Activated T-cell treated with anti-CD3 and anti-CD28 coated beads, Interleukin-2, amount 50 U/mL, for 72 hours (primary cell): ENCODE measurements around the gene MRPL34. TPM values are rescaled to one million over a fixed set of nuclear protein-coding genes. Genes with fewer than 3 reads are reported as not detected.

Experiments used
- ATAC-seq, 2 donors: fragments of 150-1000 bp; cut with Tn5 transposase; replicated peaks in 1 of 2; 2 replicates each; pipeline ENCODE4 v1.10.0; 2021; ENCODE audit warnings: moderate library complexity in 2 of 2, mild to moderate bottlenecking in 1 of 2
- DNase-seq, 2 donors: peaks; one replicate each; pipeline ENCODE4 v3.0.0; 2021 to 2022; ENCODE audit warnings: mixed read lengths in 1 of 2
- H3K27ac Mint-ChIP-seq: one replicate; pipeline ENCODE4 v1.8.0; 2022; ENCODE audit warnings: mild to moderate bottlenecking, moderate library complexity, mixed read lengths
- H3K27me3 Mint-ChIP-seq: one replicate; pipeline ENCODE4 v1.8.0; 2022; ENCODE audit warnings: low read depth, mixed read lengths
- H3K36me3 Mint-ChIP-seq, 2 donors: one replicate each; pipeline ENCODE4 v1.8.0; 2022; ENCODE audit warnings: mixed read lengths in 2 of 2, mild to moderate bottlenecking in 1 of 2; ENCODE audit not compliant: insufficient read depth in 2 of 2
- H3K4me1 Mint-ChIP-seq: one replicate; pipeline ENCODE4 v1.8.0; 2022; ENCODE audit warnings: low read depth, mixed read lengths
- H3K4me3 Mint-ChIP-seq, 2 donors: one replicate each; pipeline ENCODE4 v1.8.0; 2022; ENCODE audit warnings: mild to moderate bottlenecking in 2 of 2, mixed read lengths in 2 of 2, moderate library complexity in 2 of 2
- H3K9me3 Mint-ChIP-seq, 2 donors: one replicate each; pipeline ENCODE4 v1.8.0; 2022; ENCODE audit warnings: mixed read lengths in 2 of 2
- total RNA-seq, 2 donors: library from RNA; stranded (reverse); gene quantifications; one replicate each; pipeline ENCODE4 v1.2.3, GENCODE V29; 2022

The MRPL34 gene
- total RNA-seq, 2 donors from 2014 or later: 75.0 to 75.8 TPM

GRCh38 chr19:17340302-17340870 lies 34.7 kb downstream of the MRPL34 start:
- Mint-ChIP-seq H3K4me1 (peaks cover 10% of the 10 kb centered on the region), H3K4me3 (no peak overlapping the region), H3K27me3 (no peaks in the 10 kb centered on the region), H3K36me3 (peaks cover 0 to 5% of the 10 kb centered on the region in 2 donors), H3K9me3 (no peaks in the 10 kb centered on the region), H3K27ac (no peak overlapping the region)
- no peak for DNase-seq
- no peak for ATAC-seq

- H3K4me3 Mint-ChIP-seq: no peak overlapping the region
Observed at GRCh38 chr19:17340871-17341357, 35.2 kb downstream of the MRPL34 start.

GRCh38 chr19:17341386-17341785 lies 35.7 kb downstream of the MRPL34 start:
- Mint-ChIP-seq H3K36me3 (peaks cover 0 to 5% of the 10 kb centered on the region in 2 donors), H3K4me3 (no peak overlapping the region), H3K4me1 (peaks cover 12% of the 10 kb centered on the region), H3K27me3 (no peaks in the 10 kb centered on the region), H3K9me3 (no peaks in the 10 kb centered on the region), H3K27ac (no peak overlapping the region)
- DNase-seq (no peak), ATAC-seq (no peak)

More at GRCh38 chr19:17340871-17341357, 35.2 kb downstream of the MRPL34 start:
- H3K9me3 Mint-ChIP-seq: no peaks in the 10 kb centered on the region
- H3K27ac Mint-ChIP-seq: no peak overlapping the region
- ATAC-seq (no peak), DNase-seq (no peak)
- peaks cover 0 to 5% of the 10 kb centered on the region in 2 donors for H3K36me3 Mint-ChIP-seq
- H3K27me3 Mint-ChIP-seq: no peaks in the 10 kb centered on the region
- peaks cover 10% of the 10 kb centered on the region for H3K4me1 Mint-ChIP-seq

- no peaks in the 10 kb centered on the region for H3K27me3 Mint-ChIP-seq
- peaks cover 15% of the 10 kb centered on the region for H3K4me1 Mint-ChIP-seq
- ATAC-seq (no peak), DNase-seq (no peak)
- H3K36me3 Mint-ChIP-seq: peaks cover 0 to 3% of the 10 kb centered on the region in 2 donors
- no peak overlapping the region for H3K27ac Mint-ChIP-seq
- no peaks in the 10 kb centered on the region for H3K9me3 Mint-ChIP-seq
- no peak overlapping the region for H3K4me3 Mint-ChIP-seq
Observed at GRCh38 chr19:17341845-17342244, 36.2 kb downstream of the MRPL34 start.

- Mint-ChIP-seq H3K4me1 (peaks cover 9% of the 10 kb centered on the region), H3K27me3 (peaks cover 17% of the 10 kb centered on the region), H3K36me3 (no peaks in the 10 kb centered on the region), H3K9me3 (no peaks in the 10 kb centered on the region), H3K27ac (no peak overlapping the region), H3K4me3 (peak overlapping the region in 1 of 2 donors; percentile 13)
- ATAC-seq (peak; percentile 95 to 96), DNase-seq (peak; percentile 84 to 88)
Observed at GRCh38 chr19:17346109-17346671, 40.5 kb downstream of the MRPL34 start.

GRCh38 chr19:17347361-17347760 lies 41.7 kb downstream of the MRPL34 start:
- H3K4me1 Mint-ChIP-seq: peaks cover 9% of the 10 kb centered on the region
- H3K27ac Mint-ChIP-seq: no peak overlapping the region
- H3K36me3 Mint-ChIP-seq: no peaks in the 10 kb centered on the region
- ATAC-seq (no peak), DNase-seq (no peak)
- no peaks in the 10 kb centered on the region for H3K9me3 Mint-ChIP-seq
- H3K27me3 Mint-ChIP-seq: peaks cover 19% of the 10 kb centered on the region
- no peak overlapping the region for H3K4me3 Mint-ChIP-seq

- ATAC-seq (no peak), DNase-seq (no peak)
- H3K9me3 Mint-ChIP-seq: no peaks in the 10 kb centered on the region
- no peak overlapping the region for H3K4me3 Mint-ChIP-seq
- no peak overlapping the region for H3K27ac Mint-ChIP-seq
- no peaks in the 10 kb centered on the region for H3K36me3 Mint-ChIP-seq
- H3K4me1 Mint-ChIP-seq: peaks cover 9% of the 10 kb centered on the region
- H3K27me3 Mint-ChIP-seq: peaks cover 23% of the 10 kb centered on the region
Observed at GRCh38 chr19:17347877-17348276, 42.2 kb downstream of the MRPL34 start.

- Mint-ChIP-seq H3K4me3 (no peak overlapping the region), H3K27me3 (peaks cover 32% of the 10 kb centered on the region), H3K4me1 (peaks cover 9% of the 10 kb centered on the region), H3K36me3 (no peaks in the 10 kb centered on the region), H3K27ac (no peak overlapping the region), H3K9me3 (no peaks in the 10 kb centered on the region)
- DNase-seq (no peak), ATAC-seq (no peak)
Observed at GRCh38 chr19:17348700-17349099, 43.0 kb downstream of the MRPL34 start.

GRCh38 chr19:17351815-17352435 lies 46.3 kb downstream of the MRPL34 start:
- H3K36me3 Mint-ChIP-seq: no peaks in the 10 kb centered on the region
- no peak overlapping the region for H3K4me3 Mint-ChIP-seq
- ATAC-seq: no peak
- peaks cover 34% of the 10 kb centered on the region for H3K27me3 Mint-ChIP-seq
- DNase-seq: no peak
- H3K9me3 Mint-ChIP-seq: no peaks in the 10 kb centered on the region
- H3K27ac Mint-ChIP-seq: no peak overlapping the region
- no peaks in the 10 kb centered on the region for H3K4me1 Mint-ChIP-seq

- H3K27ac Mint-ChIP-seq: no peak overlapping the region
- no peaks in the 10 kb centered on the region for H3K9me3 Mint-ChIP-seq
- H3K27me3 Mint-ChIP-seq: peaks cover 28% of the 10 kb centered on the region
- H3K4me3 Mint-ChIP-seq: no peak overlapping the region
- no peaks in the 10 kb centered on the region for H3K36me3 Mint-ChIP-seq
- H3K4me1 Mint-ChIP-seq: no peaks in the 10 kb centered on the region
- DNase-seq: no peak
- ATAC-seq: no peak
Observed at GRCh38 chr19:17352608-17353280, 47.1 kb downstream of the MRPL34 start.

- no peak for ATAC-seq
- DNase-seq: no peak
- peaks cover 24% of the 10 kb centered on the region for H3K27me3 Mint-ChIP-seq
- H3K4me1 Mint-ChIP-seq: no peaks in the 10 kb centered on the region
- H3K36me3 Mint-ChIP-seq: no peaks in the 10 kb centered on the region
- H3K9me3 Mint-ChIP-seq: no peaks in the 10 kb centered on the region
- no peak overlapping the region for H3K4me3 Mint-ChIP-seq
- no peak overlapping the region for H3K27ac Mint-ChIP-seq
Observed at GRCh38 chr19:17353386-17353785, 47.7 kb downstream of the MRPL34 start.
